NK-92 treated with Interleukin-12 subunit alpha and Interleukin-12 subunit beta, amount 100 ng/mL, for 24 hours (cell line): ENCODE results near the gene CLDN7.

ENCODE experiments used
- DNase-seq: peaks from one replicate; lab custom pipeline; 2025; lab: John Stamatoyannopoulos, UW

CLDN7 gene

DNA sequence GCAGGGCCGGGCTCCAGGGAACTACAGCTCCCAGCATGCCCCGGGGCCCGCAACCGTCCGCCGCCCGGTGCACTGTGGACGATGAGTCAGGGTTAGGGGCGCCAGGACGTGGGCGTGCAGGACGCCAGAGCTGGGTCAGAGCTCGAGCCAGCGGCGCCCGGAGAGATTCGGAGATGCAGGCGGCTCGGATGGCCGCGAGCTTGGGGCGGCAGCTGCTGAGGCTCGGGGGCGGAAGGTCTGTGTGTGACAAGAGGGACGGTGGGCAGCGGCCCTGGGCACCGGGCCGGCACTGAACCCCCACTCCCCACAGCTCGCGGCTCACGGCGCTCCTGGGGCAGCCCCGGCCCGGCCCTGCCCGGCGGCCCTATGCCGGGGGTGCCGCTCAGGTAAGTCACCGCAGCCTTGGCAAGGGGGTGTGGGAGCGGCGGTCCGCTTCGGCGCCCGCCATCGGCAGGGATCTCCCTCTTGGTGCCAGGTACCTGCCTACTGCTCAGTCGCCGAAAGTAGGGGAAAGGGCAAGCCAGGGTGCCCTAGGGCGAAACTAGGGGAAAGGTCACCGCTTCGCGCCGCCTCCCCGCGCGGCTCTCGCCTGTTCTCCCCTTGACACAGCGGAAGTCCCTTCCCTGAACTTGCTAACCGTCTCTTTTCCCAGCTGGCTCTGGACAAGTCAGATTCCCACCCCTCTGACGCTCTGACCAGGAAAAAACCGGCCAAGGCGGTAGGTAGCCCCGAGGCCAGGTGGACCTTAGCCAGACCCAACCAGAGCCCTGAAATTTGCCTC, 42.3 kb downstream of the CLDN7 start, which contains the start of the genes ACADVL and DLG4:
ACADVL (plus strand) TSS at position 127 of the 781 bp plus-strand sequence; CDS start at position 174, 47 bp downstream.
DLG4 (minus strand) TSS at position 25 of the 781 bp plus-strand sequence.
- peak; percentile 60 for DNase-seq

DNA sequence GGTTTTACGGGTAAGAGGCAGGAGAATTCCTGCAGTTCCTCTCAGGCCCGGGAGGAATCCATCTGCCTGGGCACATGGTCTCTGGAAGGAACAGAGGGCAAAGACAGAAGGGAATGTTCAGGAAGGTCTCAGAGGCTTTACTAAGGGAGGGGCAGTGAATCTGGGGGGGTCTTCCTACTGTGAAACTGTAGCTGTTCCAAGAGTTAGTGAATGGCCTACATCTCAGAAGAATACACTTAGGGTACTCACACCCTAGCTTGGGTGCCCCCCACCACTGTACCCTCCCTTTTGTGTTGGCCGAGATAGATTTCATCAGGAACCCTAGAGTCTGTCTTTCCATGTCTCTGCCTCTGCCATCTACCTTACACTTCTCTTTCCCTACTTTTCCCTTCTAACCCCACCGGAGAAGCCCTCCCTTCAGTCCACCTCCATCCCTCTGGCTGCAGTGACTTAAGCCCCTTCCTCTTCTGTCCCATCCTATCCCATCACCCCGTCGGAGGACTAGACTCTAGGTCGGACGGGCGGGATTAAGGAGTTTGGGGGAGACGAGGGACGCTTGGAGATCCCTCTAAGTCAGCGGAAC, 43.0 kb downstream of the CLDN7 start:
- DNase-seq: no peak

DNA sequence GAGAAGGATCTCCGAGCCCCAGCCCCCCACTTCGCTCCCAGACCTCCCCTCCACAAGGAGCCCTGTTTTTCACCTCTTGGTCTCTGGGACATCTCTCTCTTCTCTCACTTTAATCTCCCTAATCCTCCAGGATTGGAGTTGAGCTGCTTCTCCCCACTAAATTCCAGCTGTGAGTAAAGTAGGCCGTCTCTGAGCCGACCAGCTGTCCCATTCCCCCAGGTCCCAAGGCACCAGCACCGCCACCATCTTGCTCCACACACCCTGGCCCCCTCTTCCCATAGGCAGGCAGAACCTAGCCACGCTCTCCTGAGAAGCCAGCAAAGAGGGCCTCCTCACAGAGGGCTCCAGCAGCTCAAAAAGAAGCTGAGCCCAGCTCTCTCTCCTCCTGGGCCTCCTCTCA, 43.5 kb downstream of the CLDN7 start:
- DNase-seq: no peak

DNA sequence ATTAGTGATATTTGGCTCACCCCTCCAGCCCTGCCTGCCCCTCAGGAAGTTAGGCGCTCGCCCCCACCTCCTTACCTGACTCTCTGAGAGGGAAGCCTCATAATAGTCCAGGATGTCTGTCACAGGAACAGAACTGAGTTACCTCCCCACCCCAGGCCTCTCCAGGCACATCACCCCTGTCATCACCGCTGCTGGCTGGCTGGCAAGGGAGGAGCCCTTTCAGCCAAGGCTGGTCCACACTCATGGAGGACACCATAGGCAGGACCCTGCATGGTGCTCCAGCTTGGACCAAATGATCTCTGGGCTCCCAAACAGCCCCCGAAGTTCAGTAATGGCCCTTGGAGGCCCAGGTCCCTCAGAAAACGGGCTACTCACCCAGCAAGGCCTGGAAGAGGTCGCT, 44.1 kb downstream of the CLDN7 start:
- DNase-seq: no peak

DNA sequence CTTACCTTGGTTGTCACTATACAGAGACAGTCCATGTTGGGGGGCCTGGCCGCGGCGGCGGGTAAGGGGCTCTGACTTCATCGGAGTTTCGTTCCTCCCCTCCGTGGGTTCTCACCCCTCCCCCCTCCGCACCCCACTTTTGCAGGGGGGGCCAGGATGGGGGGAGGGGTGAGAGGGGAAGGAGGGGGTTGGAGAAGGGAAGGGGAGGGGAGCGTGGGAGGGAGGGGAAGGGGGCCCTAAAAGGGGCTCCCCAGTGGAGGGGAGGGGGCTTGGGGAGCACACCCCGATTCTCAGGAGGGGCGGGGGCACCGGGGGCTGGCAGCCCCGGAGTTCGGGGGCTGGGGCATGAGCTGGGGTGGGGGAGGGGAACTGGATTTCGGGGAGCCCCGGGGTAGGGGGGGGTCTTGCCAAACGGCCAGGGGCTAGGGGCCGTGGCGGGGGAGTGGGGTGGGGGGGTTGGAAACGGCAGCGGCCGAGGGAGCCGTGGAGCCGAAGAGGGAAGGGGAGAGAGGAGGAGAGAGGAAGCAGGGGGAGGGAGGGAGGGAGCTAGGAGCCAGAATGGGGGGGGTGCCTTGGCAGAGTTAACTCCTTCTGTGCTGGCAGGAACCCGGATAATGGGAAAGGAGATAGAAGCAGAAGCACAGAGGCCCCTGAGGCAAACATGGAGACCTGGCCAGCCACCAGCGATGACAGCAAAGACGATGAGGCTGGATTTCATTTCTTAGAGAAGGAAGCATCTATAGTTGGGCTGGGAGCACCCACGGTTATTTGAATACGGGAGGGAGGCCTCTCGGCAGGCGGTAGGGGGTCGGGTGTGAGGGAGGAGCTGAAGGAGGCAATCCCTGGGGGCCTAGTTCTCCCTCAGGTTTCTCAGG, 44.9 kb downstream of the CLDN7 start:
- no peak for DNase-seq

DNA sequence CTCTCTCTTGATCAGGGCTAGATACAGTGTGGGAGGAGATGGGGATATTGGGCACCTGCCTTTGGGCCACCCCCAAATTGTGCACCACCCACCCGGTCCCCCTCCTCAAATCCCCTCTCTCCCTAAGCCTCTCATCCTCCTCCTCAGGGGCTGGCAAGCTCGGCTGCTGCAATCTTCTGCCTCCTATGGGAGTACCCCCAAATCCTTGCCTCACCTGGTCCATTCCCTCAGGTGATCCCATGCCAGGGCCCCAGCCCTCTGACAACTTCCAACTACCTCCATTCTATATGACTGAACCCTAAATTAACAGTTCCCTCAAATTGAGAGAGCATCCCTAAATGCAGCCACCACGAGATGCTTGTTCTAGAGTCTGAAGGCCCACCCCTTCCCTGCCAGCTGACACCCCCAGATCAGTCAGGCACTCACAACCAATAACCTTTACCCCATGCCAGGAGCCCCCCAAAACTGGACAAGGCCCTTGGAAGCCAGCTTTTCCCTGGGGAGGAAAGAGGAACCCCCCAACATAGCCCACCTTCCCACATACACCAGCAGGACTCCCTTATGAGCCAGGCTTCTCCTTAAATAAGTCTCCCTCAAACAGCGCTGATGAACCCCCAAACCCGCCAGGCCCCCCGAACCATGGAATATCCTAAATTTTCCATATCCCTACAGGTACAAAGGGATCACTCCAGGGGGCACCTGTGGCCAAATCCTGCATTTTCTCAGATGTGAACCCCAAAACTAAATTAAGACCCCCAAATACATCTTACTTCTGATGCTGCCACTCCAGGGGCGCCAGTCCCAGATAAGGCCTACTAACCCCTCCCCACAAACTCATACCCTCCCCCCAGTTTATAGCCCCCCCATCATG, 45.8 kb downstream of the CLDN7 start:
- no peak for DNase-seq

DNA sequence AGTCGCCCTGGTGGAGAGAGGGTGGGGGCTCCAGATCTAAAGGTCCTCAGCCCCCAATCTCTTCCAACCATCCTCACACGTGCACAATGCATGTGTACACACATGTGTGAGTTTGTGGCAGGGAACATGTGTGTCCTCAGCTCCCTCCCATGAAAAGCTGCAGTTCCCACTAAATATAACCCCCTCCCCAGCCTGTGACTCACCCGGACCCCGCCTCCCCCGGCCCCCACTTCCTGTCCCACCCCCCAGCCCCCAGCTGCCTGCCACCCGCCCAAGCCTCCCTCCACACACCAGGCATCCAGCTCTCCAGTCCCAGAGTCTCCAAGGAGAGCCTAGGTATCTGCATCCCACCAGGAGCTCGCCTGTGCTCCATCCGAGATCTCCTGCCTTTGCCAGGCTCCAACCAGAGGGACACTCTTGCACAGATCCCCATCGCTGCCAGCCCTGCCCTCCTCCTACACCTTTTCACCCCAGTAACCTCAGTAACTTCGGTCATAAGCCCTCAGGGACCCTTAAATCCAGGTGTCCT, 46.6 kb downstream of the CLDN7 start:
- DNase-seq: no peak

DNA sequence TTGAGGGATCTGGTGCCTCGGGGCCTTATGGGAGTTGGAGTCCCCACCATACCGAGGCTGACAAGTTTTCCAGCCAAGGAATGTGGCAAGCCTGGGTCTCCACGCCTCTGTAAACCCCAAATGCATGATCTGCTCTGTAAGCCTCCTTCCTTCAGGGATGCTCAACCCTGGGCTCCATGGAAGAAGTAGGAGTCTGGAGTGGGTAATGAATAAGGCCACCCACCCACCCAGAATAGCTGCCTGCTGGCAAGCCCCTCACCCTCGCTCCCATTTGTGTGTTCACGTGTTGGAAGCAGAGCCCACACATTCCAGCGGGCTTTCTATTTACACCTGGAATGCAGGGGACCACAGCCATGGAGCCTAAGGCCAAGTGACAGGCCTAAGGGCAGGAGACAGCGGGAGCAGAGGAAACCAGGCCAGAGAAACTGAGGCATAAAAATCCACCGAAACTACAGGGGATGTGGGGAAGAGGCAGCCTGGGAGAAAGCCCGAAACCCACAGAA, 47.1 kb downstream of the CLDN7 start:
- DNase-seq: no peak

GRCh38 chr17:7214300-7215135, 47.8 kb downstream of the CLDN7 start:
- DNase-seq: peak; percentile 92

DNA sequence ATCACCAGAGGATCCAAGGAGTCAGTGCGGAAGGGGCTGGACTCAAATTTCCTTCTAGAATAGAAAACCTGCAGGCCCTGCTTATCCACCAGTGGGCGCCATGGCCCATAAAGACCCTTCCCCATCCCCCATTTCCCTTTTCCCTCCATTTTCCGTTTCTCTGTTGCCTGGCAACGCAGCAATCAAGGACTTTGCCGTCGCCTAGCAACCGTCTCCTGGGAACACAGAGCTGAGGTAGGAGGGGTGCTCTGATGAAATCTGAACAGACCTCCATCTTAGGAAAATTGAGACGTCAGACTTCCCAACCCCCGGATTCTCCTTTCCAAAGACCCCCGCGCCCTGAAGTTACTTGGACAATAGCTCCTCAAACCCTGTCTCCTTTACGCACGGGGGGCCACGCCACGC, 48.4 kb downstream of the CLDN7 start:
- DNase-seq: no peak

DNA sequence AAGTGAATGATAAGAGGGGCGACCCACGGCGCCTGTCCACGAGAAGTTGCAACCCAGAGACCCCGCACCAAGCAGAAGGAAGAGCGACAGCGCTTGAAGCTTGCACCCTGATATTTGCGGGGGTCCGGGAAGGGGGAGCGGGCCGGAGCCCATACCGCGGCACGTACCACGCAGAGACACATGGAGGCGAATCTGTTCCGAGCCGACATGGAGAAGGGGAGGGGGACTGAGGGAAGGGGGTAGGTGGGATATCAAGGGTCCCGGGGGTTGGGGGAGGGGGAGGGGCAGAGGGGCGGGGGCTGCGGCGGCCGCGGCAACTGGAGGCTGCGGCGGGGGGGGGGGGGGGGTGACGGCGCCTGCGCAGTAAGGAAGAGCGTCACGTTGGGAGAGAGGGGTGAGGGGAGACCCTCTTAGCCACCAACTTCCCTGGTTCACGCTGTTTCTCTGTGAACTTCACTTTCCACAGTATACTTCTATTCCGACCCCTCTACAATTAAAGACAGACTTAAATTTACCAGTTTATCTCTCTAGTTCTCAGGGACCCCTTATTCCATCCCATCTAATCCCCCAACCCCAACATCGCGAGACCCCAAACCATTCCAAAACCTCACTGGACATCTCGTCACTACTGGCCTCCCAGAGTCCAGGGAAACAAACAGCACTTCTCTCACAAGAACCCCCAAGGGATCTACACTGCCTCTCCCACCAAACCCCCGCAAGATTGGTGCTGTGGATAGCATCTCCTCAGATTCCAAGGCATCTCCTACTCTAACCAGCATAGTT, 50.6 kb downstream of the CLDN7 start:
- DNase-seq: no peak
